GM21576 (cell line): ENCODE data around the gene MAML3.

Experiments
- ATAC-seq: cut with Tn5 transposase; IDR thresholded peaks from one replicate; pipeline ENCODE4 v1.9.1; 2021; ENCODE audit warnings: mild to moderate bottlenecking, moderate library complexity; ENCODE audit not compliant: unreplicated experiment

The MAML3 gene

GRCh38 chr4:139769364-139769763 lies 384.6 kb downstream of the MAML3 start:
- ATAC-seq = no peak

- ATAC-seq = no peak
These were observed 385.1 kb downstream of the MAML3 start for GRCh38 chr4:139768896-139769295.

GRCh38 chr4:139768366-139768765 lies 385.6 kb downstream of the MAML3 start:
- ATAC-seq = no peak

GRCh38 chr4:139767585-139767984 lies 386.4 kb downstream of the MAML3 start:
- ATAC-seq = no peak

GRCh38 chr4:139767168-139767567 lies 386.8 kb downstream of the MAML3 start:
- ATAC-seq = no peak

- no peak for ATAC-seq
These were observed 389.2 kb downstream of the MAML3 start for GRCh38 chr4:139764686-139765310.

- ATAC-seq = no peak
These were observed 389.8 kb downstream of the MAML3 start for GRCh38 chr4:139764182-139764581.

GRCh38 chr4:139763672-139764071 lies 390.3 kb downstream of the MAML3 start:
- no peak for ATAC-seq

GRCh38 chr4:139763205-139763604 lies 390.8 kb downstream of the MAML3 start:
- ATAC-seq = no peak

- ATAC-seq = no peak
These were observed 391.3 kb downstream of the MAML3 start for GRCh38 chr4:139762720-139763119.

- ATAC-seq = peak; percentile 68
These were observed 392.5 kb downstream of the MAML3 start for GRCh38 chr4:139761461-139761860.

GRCh38 chr4:139760567-139760966 lies 393.4 kb downstream of the MAML3 start:
- no peak for ATAC-seq

GRCh38 chr4:139759097-139759496 lies 394.9 kb downstream of the MAML3 start:
- no peak for ATAC-seq

GRCh38 chr4:139756391-139757180 lies 397.4 kb downstream of the MAML3 start:
- ATAC-seq = no peak

- ATAC-seq = no peak
These were observed 399.0 kb downstream of the MAML3 start for GRCh38 chr4:139754938-139755337.

- ATAC-seq = no peak
These were observed 400.3 kb downstream of the MAML3 start for GRCh38 chr4:139753686-139754085.

- ATAC-seq = no peak
These were observed 404.0 kb downstream of the MAML3 start for GRCh38 chr4:139749835-139750498.

GRCh38 chr4:139749338-139749737 lies 404.6 kb downstream of the MAML3 start:
- no peak for ATAC-seq

GRCh38 chr4:139746431-139747171 lies 407.4 kb downstream of the MAML3 start:
- no peak for ATAC-seq

- no peak for ATAC-seq
These were observed 408.8 kb downstream of the MAML3 start for GRCh38 chr4:139745111-139745639.

GRCh38 chr4:139744232-139744631 lies 409.8 kb downstream of the MAML3 start:
- no peak for ATAC-seq
